Measurements from ENCODE around the gene PRR30.
A peak's percentile ranks its signal among the peaks of the same experiment; 100 is the strongest.

Gene PRR30

GRCh38 chr2:27152102-27152795, 13.0 kb upstream of the PRR30 start:
- H3K27ac ChIP-seq: no peak overlapping the region
- TF ChIP-seq, protein P1, sequence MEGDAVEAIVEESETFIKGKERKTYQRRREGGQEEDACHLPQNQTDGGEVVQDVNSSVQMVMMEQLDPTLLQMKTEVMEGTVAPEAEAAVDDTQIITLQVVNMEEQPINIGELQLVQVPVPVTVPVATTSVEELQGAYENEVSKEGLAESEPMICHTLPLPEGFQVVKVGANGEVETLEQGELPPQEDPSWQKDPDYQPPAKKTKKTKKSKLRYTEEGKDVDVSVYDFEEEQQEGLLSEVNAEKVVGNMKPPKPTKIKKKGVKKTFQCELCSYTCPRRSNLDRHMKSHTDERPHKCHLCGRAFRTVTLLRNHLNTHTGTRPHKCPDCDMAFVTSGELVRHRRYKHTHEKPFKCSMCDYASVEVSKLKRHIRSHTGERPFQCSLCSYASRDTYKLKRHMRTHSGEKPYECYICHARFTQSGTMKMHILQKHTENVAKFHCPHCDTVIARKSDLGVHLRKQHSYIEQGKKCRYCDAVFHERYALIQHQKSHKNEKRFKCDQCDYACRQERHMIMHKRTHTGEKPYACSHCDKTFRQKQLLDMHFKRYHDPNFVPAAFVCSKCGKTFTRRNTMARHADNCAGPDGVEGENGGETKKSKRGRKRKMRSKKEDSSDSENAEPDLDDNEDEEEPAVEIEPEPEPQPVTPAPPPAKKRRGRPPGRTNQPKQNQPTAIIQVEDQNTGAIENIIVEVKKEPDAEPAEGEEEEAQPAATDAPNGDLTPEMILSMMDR (IDR thresholded peaks at IDR 0.05; ENCODE audit: low read depth, low read length): peak; percentile 35
- H3K27me3 ChIP-seq (ENCODE audit: insufficient read depth, low read depth, severe bottlenecking): no peaks in the 10 kb centered on the region
- peak; percentile 37 for DNase-seq
- no peaks in the 10 kb centered on the region for H3K36me3 ChIP-seq
- H3K9me3 ChIP-seq (ENCODE audit: severe bottlenecking): no peaks in the 10 kb centered on the region
- H3K4me3 ChIP-seq (ENCODE audit: low read depth, low read length): no peak overlapping the region

GRCh38 chr2:27150639-27151230, 11.5 kb upstream of the PRR30 start:
- H3K36me3 ChIP-seq: no peaks in the 10 kb centered on the region
- H3K4me3 ChIP-seq (ENCODE audit: low read depth, low read length): no peak overlapping the region
- H3K9me3 ChIP-seq (ENCODE audit: severe bottlenecking): no peaks in the 10 kb centered on the region
- H3K27ac ChIP-seq: no peak overlapping the region
- TF ChIP-seq, protein P1 (IDR thresholded peaks at IDR 0.05; ENCODE audit: low read depth, low read length): no peak
- H3K27me3 ChIP-seq (ENCODE audit: insufficient read depth, low read depth, severe bottlenecking): no peaks in the 10 kb centered on the region
- DNase-seq: no peak

- Histone ChIP-seq H3K9me3 (ENCODE audit: severe bottlenecking) (no peaks in the 10 kb centered on the region), H3K27me3 (ENCODE audit: insufficient read depth, low read depth, severe bottlenecking) (no peaks in the 10 kb centered on the region), H3K4me3 (ENCODE audit: low read depth, low read length) (no peak overlapping the region), H3K36me3 (no peaks in the 10 kb centered on the region), H3K27ac (no peak overlapping the region)
- TF ChIP-seq, protein P1 (IDR thresholded peaks at IDR 0.05; ENCODE audit: low read depth, low read length): no peak
- DNase-seq: no peak
Measured at GRCh38 chr2:27149570-27150405, 10.6 kb upstream of the PRR30 start.

DNA sequence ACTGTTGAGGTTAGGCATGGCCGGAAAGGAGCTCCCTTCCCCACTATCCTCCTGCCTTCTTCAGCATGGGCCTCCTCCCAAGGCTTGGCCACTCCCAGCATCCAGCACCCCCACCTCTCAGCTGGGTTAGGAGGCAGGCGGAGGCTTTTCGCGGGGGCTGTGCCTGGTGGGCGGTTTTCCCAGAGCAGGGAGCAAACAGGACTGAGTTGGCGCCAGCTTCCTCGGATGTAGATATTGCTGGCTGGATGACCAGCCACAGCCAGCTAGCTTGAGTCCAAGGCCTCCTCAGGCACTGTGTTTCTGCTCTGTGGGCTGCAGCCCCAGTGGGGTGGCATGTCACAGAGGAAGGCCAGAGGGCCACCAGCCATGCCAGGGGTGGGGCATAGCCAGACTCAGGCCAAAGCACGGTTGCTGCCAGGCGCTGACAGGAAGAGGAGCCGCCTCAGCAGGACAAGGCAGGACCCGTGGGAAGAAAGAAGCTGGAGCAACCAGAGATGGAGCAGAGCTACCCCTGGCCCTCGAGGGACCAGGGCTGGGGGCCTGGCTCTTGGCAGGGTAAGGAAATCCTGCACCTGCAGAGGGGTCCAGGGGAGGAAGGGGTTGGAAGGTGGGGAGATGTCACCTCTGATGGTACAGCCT, 9.7 kb upstream of the PRR30 start, which contains the start of gene TCF23:
TSS of gene TCF23 (plus strand) at position 204 of the 639 bp plus-strand sequence. CDS start at position 334, 130 bp downstream.
- H3K4me3 ChIP-seq (ENCODE audit: low read depth, low read length): no peak within 1 kb of the TSS
- no peak for DNase-seq

GRCh38 chr2:27147935-27148334, 8.7 kb upstream of the PRR30 start:
- DNase-seq: no peak
- no peaks in the 10 kb centered on the region for H3K36me3 ChIP-seq
- TF ChIP-seq, protein P1 (IDR thresholded peaks at IDR 0.05; ENCODE audit: low read depth, low read length): no peak
- H3K27ac ChIP-seq: no peak overlapping the region
- H3K4me3 ChIP-seq (ENCODE audit: low read depth, low read length): no peak overlapping the region
- H3K9me3 ChIP-seq (ENCODE audit: severe bottlenecking): peaks cover 3% of the 10 kb centered on the region
- no peaks in the 10 kb centered on the region for H3K27me3 ChIP-seq (ENCODE audit: insufficient read depth, low read depth, severe bottlenecking)

More for the DNA sequence above, 9.7 kb upstream of the PRR30 start, which contains the start of gene TCF23:
- Histone ChIP-seq H3K27ac (no peak within 1 kb of the TSS), H3K9me3 (ENCODE audit: severe bottlenecking) (no peaks in the 10 kb centered on the region), H3K27me3 (ENCODE audit: insufficient read depth, low read depth, severe bottlenecking) (no peaks in the 10 kb centered on the region), H3K36me3 (no peaks in the 10 kb centered on the region)
- TF ChIP-seq, protein P1 (IDR thresholded peaks at IDR 0.05; ENCODE audit: low read depth, low read length): no peak

All from WERI-Rb-1 (cell line).